Mesendoderm (in vitro differentiated cells): Measurements from ENCODE around the gene PPP1R14C.
A peak's percentile ranks its signal among the peaks of the same experiment; 100 is the strongest.

Experiments
- DNase-seq: peaks from one replicate; pipeline ENCODE4 v3.0.0; 2013
- H2AK5ac ChIP-seq: 2 replicates; pipeline ENCODE4 v1.6.1; 2013; ENCODE audit warnings: low read length, inconsistent platforms
- H2BK120ac ChIP-seq: 2 replicates; pipeline ENCODE4 v1.6.1; 2013; ENCODE audit warnings: low read depth, mild to moderate bottlenecking, low read length, moderate library complexity, mixed read lengths
- H2BK15ac ChIP-seq: replicated peaks from 2 replicates; pipeline ENCODE4 v1.6.1; 2013; ENCODE audit warnings: low read depth, mild to moderate bottlenecking, moderate library complexity
- H2BK5ac ChIP-seq: 2 replicates; pipeline ENCODE4 v1.6.1; 2013; ENCODE audit warnings: low read length, inconsistent platforms
- H3K18ac ChIP-seq: 2 replicates; pipeline ENCODE4 v1.6.1; 2013; ENCODE audit warnings: mild to moderate bottlenecking, low read length, mixed read lengths
- H3K23ac ChIP-seq: one replicate; pipeline ENCODE4 v1.6.1; 2013; ENCODE audit warnings: low read length
- H3K27ac ChIP-seq: 2 replicates; pipeline ENCODE4 v1.5.1; 2013; ENCODE audit warnings: low read depth, mild to moderate bottlenecking, inconsistent platforms, low read length, moderate library complexity
- H3K27me3 ChIP-seq: 2 replicates; pipeline ENCODE4 v1.6.1; 2013; ENCODE audit warnings: low read length, control low read depth, mild to moderate bottlenecking, inconsistent platforms; ENCODE audit not compliant: insufficient read depth, poor library complexity
- H3K36me3 ChIP-seq: 2 replicates; pipeline ENCODE4 v1.6.1; 2013; ENCODE audit warnings: low read length, inconsistent platforms; ENCODE audit not compliant: control insufficient read depth, insufficient read depth
- H3K4ac ChIP-seq: one replicate; pipeline ENCODE4 v1.6.1; 2013; ENCODE audit warnings: low read depth, mild to moderate bottlenecking, low read length, moderate library complexity
- H3K4me1 ChIP-seq: 2 replicates; pipeline ENCODE4 v1.6.1; 2013; ENCODE audit warnings: low read depth, low read length, inconsistent platforms; ENCODE audit not compliant: control insufficient read depth
- H3K4me2 ChIP-seq: 2 replicates; pipeline ENCODE4 v1.6.1; 2013; ENCODE audit warnings: low read length
- H3K4me3 ChIP-seq: 2 replicates; pipeline ENCODE4 v1.5.1; 2013; ENCODE audit warnings: mild to moderate bottlenecking, low read length
- H3K56ac ChIP-seq: one replicate; pipeline ENCODE4 v1.6.1; 2013; ENCODE audit warnings: low read length
- H3K79me1 ChIP-seq: 2 replicates; pipeline ENCODE4 v1.6.1; 2013; ENCODE audit warnings: low read length, inconsistent platforms
- H3K79me2 ChIP-seq: 2 replicates; pipeline ENCODE4 v1.6.1; 2013; ENCODE audit warnings: mild to moderate bottlenecking, low read length; ENCODE audit not compliant: control insufficient read depth, insufficient read depth
- H3K9ac ChIP-seq: 2 replicates; pipeline ENCODE4 v1.6.1; 2013; ENCODE audit warnings: low read length, inconsistent platforms
- H4K5ac ChIP-seq: one replicate; pipeline ENCODE4 v1.6.1; 2013; ENCODE audit warnings: low read length
- H4K8ac ChIP-seq: one replicate; pipeline ENCODE4 v1.6.1; 2013; ENCODE audit warnings: low read depth, mild to moderate bottlenecking, control low read depth, low read length, moderate library complexity
- WGBS: extraction: QIAGEN DNeasy Blood & Tissue Kit; methylation state at CpG from one replicate; pipeline ENCODE4 v1.1.7; 2013; ENCODE audit warnings: low lambda C conversion rate, missing lambda C conversion rate; ENCODE audit not compliant: insufficient coverage; ENCODE audit errors: extremely low coverage; 5-methylcytosine and 5-hydroxymethylcytosine counted together

The PPP1R14C gene

DNA sequence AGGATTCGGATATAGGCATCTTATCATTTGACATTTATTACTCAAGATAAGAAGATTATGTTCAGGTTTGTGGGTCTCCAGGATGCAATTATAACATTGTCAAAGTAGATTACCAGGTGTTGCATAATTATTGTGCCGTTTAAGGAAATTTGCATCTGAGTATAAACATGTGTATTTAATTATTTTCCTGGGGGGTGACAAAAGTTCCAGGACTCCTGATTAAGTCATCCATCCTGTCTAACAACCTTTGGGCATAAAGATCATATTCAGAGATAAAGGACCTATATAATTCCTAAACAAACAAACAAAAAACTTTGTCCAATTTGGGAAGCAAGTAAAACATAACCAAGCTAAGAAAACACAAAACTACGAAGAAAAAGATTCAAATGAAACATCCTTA lies 3.3 kb upstream of the PPP1R14C start:
- WGBS = no CpG with 5 or more reads among the region's 3 CpGs
- Histone ChIP-seq H3K79me1 (no peaks in the 10 kb centered on the region), H3K27me3 (peaks cover 16% of the 10 kb centered on the region), H3K27ac (no peak overlapping the region), H3K4ac (no peak overlapping the region), H2BK5ac (no peak overlapping the region), H2BK120ac (no peak overlapping the region), H2AK5ac (no peak overlapping the region), H4K5ac (no peak overlapping the region), H3K4me3 (no peak overlapping the region), H2BK15ac (no peak overlapping the region), H3K23ac (no peak overlapping the region), H3K36me3 (no peaks in the 10 kb centered on the region), H4K8ac (no peak overlapping the region), H3K4me1 (no peaks in the 10 kb centered on the region), H3K18ac (no peak overlapping the region), H3K56ac (no peak overlapping the region), H3K79me2 (no peaks in the 10 kb centered on the region), H3K9ac (no peak overlapping the region), H3K4me2 (no peak overlapping the region)
- no peak for DNase-seq

- Histone ChIP-seq H2BK15ac (no peak overlapping the region), H3K27me3 (peaks cover 19% of the 10 kb centered on the region), H3K18ac (no peak overlapping the region), H2BK120ac (no peak overlapping the region), H3K79me2 (no peaks in the 10 kb centered on the region), H3K9ac (no peak overlapping the region), H3K4me3 (no peak overlapping the region), H2BK5ac (no peak overlapping the region), H4K5ac (no peak overlapping the region), H3K79me1 (no peaks in the 10 kb centered on the region), H3K23ac (no peak overlapping the region), H3K36me3 (no peaks in the 10 kb centered on the region), H3K4me1 (no peaks in the 10 kb centered on the region), H3K27ac (no peak overlapping the region), H4K8ac (no peak overlapping the region), H3K56ac (no peak overlapping the region), H3K4ac (no peak overlapping the region), H2AK5ac (no peak overlapping the region), H3K4me2 (no peak overlapping the region)
- DNase-seq = no peak
- WGBS = no CpG with 5 or more reads among the region's 6 CpGs
Measured at GRCh38 chr6:150140236-150140969, 2.4 kb upstream of the PPP1R14C start.

GRCh38 chr6:150142097-150142669 lies 661 bp upstream of the PPP1R14C start:
- H3K27ac ChIP-seq = no peak overlapping the region
- no peak overlapping the region for H3K9ac ChIP-seq
- H2BK15ac ChIP-seq = no peak overlapping the region
- H3K18ac ChIP-seq = no peak overlapping the region
- H3K4me2 ChIP-seq = peak overlapping the region; percentile 56
- H2BK120ac ChIP-seq = no peak overlapping the region
- WGBS = no CpG with 5 or more reads among the region's 25 CpGs
- H3K4me1 ChIP-seq = no peaks in the 10 kb centered on the region
- peak; percentile 19 for DNase-seq
- no peaks in the 10 kb centered on the region for H3K79me2 ChIP-seq
- no peak overlapping the region for H4K5ac ChIP-seq
- H3K4ac ChIP-seq = no peak overlapping the region
- H2BK5ac ChIP-seq = no peak overlapping the region
- no peak overlapping the region for H2AK5ac ChIP-seq
- H3K27me3 ChIP-seq = peaks cover 22% of the 10 kb centered on the region
- H3K56ac ChIP-seq = no peak overlapping the region
- no peaks in the 10 kb centered on the region for H3K36me3 ChIP-seq
- H3K4me3 ChIP-seq = no peak overlapping the region
- H3K23ac ChIP-seq = no peak overlapping the region
- no peaks in the 10 kb centered on the region for H3K79me1 ChIP-seq
- no peak overlapping the region for H4K8ac ChIP-seq

GRCh38 chr6:150143516-150144293 lies 861 bp downstream of the PPP1R14C start:
- Histone ChIP-seq H3K27me3 (peaks cover 22% of the 10 kb centered on the region), H4K5ac (no peak overlapping the region), H4K8ac (no peak overlapping the region), H2BK15ac (no peak overlapping the region), H3K4me1 (no peaks in the 10 kb centered on the region), H2BK5ac (no peak overlapping the region), H3K36me3 (no peaks in the 10 kb centered on the region), H3K4me2 (peak overlapping the region; percentile 60), H2BK120ac (no peak overlapping the region), H3K23ac (no peak overlapping the region), H3K9ac (no peak overlapping the region), H3K79me2 (no peaks in the 10 kb centered on the region), H2AK5ac (no peak overlapping the region), H3K4ac (no peak overlapping the region), H3K27ac (no peak overlapping the region), H3K18ac (no peak overlapping the region), H3K56ac (no peak overlapping the region), H3K79me1 (no peaks in the 10 kb centered on the region), H3K4me3 (no peak overlapping the region)
- DNase-seq = no peak
- no CpG with 5 or more reads among the region's 53 CpGs for WGBS

- no peak for DNase-seq
- Histone ChIP-seq H3K79me1 (no peaks in the 10 kb centered on the region), H3K79me2 (no peaks in the 10 kb centered on the region), H3K4me2 (no peak overlapping the region), H3K56ac (no peak overlapping the region), H3K4me3 (no peak overlapping the region), H3K27ac (no peak overlapping the region), H2BK120ac (no peak overlapping the region), H2BK15ac (no peak overlapping the region), H3K9ac (no peak overlapping the region), H3K36me3 (no peaks in the 10 kb centered on the region), H3K27me3 (peaks cover 22% of the 10 kb centered on the region), H3K4me1 (no peaks in the 10 kb centered on the region), H3K23ac (no peak overlapping the region), H3K18ac (no peak overlapping the region), H4K8ac (no peak overlapping the region), H2BK5ac (no peak overlapping the region), H2AK5ac (no peak overlapping the region), H3K4ac (no peak overlapping the region), H4K5ac (no peak overlapping the region)
- no CpG with 5 or more reads among the region's 6 CpGs for WGBS
Measured at GRCh38 chr6:150144294-150144868, 1.5 kb downstream of the PPP1R14C start.
